GM19455 (cell line): ENCODE data around the gene KLHL9.

Experiments
- ATAC-seq: cut with Tn5 transposase; IDR thresholded peaks from one replicate; pipeline ENCODE4 v1.9.1; 2021; ENCODE audit not compliant: unreplicated experiment

The KLHL9 gene

DNA sequence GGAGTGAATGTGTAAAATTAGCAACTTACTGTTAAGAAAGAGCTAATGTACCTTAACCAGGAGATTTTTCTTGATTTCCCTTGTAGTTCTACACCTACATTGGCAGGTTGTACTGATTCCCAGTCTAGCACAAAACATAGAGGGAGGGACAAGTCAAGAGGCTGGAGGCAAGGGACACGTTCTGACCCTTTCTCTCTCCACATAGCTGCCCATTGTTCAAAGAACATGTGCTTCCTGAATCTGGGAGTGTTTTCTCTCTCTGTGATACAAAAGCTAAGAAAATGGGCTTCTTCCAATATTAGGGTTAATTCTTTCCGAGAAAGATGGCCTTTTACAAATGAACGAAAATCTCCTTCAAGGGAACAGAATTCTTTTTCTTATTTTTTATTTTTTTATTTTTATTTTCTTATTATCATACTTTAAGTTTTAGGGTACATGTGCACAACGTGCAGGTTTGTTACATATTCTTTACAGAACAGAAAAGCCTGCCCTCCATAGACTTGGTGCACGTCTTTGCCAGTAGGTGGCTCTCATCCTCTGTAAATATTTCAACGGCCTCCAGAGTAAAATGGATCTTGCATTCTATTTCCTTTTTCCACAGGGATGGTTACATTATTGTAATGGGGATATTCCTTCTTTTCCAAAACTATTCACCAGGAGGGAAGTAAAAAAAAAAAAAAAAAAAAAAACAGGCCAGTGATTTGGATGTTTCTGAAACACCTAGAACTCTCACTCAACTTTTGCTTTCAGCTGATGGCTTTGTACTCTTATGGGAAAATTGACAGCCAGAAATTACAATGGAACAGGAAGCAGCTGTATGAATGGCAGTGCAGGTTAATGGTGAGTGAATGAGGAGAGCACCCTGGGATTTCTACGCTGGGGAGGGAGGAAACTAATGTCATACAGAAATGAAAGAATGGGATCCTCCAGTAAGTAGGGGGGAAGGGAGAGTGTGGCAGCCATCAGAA, 17.0 kb downstream of the KLHL9 start:
- no peak for ATAC-seq

DNA sequence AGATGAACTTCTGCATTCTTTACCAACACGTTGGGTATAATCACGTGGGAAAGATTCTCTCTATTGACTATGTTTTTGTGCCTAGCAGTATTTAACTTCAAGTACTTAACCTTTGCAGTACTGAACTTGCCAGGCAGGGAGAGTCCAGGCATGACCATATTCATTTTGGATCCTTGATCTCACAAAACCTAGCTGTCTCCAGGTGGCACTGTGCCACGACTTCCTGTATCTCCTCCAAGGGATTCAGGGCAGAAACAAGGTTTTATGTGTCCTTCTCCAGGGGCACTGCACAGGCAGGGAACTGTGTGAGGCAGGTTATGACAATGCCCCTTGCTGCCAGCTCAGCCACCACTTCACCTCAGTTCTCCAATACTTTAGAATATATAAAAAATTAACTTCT, 18.3 kb downstream of the KLHL9 start:
- no peak for ATAC-seq

DNA sequence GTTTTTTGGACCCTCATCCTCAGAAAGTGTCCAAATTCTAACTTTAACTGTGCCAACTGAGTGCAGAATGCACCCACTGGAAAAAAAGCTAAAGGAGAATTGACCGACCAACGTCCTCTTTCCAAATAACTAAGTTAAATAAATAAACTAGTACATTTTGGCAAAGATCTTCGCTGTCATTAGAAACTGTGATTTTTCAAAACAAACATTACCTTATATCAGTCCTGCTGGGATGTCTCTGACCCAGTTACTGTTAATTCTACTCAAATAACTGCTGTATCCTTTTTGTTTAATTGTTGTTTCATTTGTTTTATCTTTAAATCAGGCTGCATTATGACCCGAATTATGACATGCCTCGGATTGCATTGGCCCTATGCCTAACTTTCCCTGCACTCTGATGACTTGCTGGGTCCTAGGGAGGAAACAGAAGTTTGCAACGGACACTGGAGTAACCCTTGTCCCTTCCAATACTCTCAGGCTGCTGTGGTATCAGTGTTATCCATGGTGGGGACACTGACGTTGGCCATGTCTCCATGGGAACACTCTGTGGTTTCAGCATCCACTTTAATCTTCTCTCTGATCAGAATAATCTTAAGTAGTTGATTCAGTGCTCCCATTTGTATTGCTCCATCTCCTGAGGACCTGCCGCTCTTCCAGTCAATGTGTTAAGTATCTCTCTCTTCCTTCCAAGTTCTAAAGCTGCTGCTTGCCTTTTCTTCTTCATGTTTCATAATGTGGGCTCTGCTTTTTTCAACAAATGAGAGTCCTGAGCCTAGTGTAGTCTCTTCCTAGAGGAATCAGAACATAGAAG, 19.0 kb downstream of the KLHL9 start:
- no peak for ATAC-seq

DNA sequence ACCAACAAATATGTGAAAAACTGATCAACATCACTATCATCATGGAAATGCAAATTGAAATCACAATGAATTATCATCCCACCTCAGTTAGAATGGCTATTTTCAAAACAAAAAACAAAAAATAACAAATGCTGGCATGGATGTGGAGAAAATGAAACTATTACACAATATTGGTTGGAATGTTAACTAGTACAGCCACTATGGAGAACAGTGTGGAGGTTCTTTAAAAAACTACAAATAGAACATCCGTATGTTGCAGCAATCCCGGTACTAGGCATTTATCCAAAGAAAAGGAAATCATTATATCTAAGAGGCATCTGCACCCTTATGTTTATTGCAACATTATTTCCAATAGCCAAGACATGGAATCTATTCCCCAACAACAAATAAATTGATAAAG, 21.1 kb downstream of the KLHL9 start:
- no peak for ATAC-seq

- no peak for ATAC-seq
Measured at GRCh38 chr9:21311889-21312288, 23.3 kb downstream of the KLHL9 start.

DNA sequence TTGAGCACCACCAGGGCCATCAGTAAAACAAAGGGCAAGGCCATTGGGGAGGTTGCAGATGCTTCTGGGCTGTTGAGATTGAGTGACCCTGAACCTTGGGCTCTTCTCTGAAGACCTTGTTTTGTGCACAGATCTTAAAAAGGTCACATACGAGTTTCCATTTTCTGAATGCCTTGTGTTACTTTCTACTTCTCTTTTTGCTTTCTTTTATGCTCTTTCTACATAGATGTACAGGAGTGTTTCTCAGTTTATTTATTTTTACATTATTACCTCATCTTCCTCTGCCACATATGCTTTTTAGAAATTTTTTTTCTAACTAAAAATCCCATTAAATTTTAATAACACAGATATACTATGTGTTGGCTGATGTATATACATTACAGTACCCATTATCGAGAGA, 30.0 kb downstream of the KLHL9 start, which contains the start of gene IFNA5:
IFNA5 (minus strand) TSS at position 101 of the 400 bp plus-strand sequence; CDS start at position 44, 57 bp downstream.
- no peak for ATAC-seq

GRCh38 chr9:21295992-21296391, 39.2 kb downstream of the KLHL9 start:
- ATAC-seq, result no peak

DNA sequence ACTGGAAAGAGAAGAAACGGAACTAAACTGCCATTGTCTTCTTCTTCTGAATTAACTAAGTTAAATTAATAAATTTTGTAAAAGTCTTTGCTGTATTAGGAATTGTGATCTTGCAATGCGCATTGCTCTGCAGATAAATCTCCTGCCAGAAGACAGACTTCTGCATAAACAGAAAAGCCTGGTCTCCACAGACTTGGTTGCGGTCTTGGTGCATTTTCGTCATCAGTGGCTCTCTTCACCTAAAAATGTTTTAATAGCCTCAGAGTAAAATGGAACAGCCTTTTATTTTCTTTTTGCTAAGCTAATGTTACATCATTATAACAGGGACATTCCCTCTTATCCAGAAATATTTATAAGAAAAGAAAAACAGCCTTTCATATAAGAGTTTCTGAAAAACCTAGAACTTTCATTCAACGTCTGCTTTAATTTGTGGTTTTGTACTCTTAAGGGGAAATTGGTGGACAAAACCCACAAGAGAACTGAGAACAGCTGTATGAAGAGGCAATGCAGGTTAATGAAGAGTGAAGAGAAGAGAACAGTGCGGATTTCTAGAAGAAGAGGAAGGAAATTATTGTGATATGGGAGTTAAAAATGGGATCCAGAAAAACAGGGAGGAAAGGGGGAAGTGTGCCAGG, 40.2 kb downstream of the KLHL9 start:
- no peak for ATAC-seq

DNA sequence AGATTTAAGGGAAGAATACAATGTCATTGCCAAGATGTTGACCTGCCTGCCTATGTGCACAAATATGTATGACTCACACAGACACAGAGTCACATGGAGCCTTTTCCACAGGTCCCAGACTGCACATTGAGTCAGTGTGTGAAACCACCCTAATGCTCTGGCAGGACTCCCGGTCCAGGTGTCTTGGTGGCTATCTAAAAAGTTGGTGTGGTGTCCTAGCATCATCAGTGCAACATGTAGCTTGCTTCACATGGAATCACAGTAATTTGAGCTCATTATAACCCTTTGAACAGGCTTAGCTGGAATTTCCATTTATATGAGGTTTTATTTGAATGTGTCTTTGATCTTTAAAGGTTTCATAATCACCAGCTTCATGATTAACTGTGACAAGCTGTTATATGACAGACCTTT, 40.8 kb downstream of the KLHL9 start:
- no peak for ATAC-seq

GRCh38 chr9:21289848-21290247, 45.4 kb downstream of the KLHL9 start:
- no peak for ATAC-seq

DNA sequence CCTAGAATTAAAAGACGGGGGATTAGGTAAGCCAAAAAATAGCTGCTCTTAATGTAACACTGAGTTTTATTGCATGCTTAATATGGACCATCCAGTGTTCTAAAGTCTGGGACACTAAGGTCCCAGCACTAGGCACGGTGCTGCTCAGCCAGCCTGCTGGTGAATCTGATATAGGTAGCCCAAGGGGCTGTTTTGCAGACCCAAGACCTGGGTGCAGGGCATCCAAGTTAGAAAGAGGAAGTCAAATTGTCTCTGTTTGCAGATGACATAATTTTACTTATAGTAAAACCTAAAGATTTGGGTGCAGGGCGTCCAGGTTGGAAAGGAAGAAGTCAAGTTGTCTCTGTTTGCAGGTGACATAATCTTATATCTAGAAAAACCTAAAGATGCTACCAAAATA, 47.9 kb downstream of the KLHL9 start:
- ATAC-seq, result no peak

DNA sequence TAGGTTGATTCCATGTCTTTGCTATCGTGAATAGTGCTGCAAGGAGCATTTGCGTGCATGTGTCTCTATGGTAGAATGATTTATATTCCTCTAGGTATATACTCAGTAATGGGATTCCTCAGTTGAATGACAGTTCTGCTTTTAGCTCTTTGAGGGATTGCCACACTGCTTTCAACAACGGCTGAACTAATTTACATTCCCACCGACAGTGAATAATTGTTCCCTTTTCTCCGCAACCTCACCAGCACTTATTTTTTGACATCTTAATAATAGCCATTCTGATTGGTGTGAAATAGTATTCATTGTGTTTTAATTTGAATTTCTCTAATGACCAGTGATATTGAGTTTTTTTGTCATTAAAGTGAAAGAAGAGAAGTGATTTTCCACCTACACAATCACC, 48.5 kb downstream of the KLHL9 start:
- no peak for ATAC-seq

DNA sequence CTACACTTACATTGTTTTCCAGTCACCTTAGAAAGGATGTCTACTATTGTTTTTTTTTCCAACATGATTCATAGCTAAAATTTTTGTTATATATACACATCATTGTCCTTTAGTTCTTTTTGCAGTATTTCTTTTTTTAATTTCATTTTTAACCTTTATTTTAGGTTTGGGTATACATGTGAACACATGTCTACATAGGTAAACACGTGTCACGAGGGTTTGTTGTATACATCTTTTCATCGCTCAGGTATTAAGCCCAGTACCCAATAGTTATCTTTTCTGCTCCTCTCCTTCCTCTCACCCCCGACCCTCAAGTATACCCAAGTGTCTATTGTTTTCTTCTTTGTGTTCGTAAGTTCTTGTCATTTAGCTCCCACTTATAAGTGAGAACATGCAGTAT, 49.1 kb downstream of the KLHL9 start:
- ATAC-seq, result no peak

- no peak for ATAC-seq
Measured at GRCh38 chr9:21281275-21281674, 53.9 kb downstream of the KLHL9 start.
